ENCODE results near the gene ESF1. TPM values are rescaled to one million over a fixed set of nuclear protein-coding genes. Genes with fewer than 3 reads are reported as not detected.

The ESF1 gene
- total and polyA plus RNA-seq, 5 donors from 2014 or later, result 4.1 to 8.5 (median 4.7) TPM

- no peak for ATAC-seq (ENCODE audit: low read depth in 2 of 2)
- H3K27me3 Mint-ChIP-seq, result peaks cover 21% of the 10 kb centered on the region
Observed at GRCh38 chr20:13685623-13686022, 99.1 kb downstream of the ESF1 start.

GRCh38 chr20:13684566-13685222 is 100.0 kb downstream of the ESF1 start:
- Mint-ChIP-seq H3K4me3 (no peak overlapping the region), H3K27ac (no peak overlapping the region), H3K27me3 (peaks cover 21% of the 10 kb centered on the region), H3K4me1 (no peaks in the 10 kb centered on the region), H3K36me3 (no peaks in the 10 kb centered on the region), H3K9me3 (peaks cover 0 to 3% (median 0%) of the 10 kb centered on the region in 7 donors)
- Histone ChIP-seq H3K27ac (ENCODE audit: insufficient read depth, low read length, poor library complexity, severe bottlenecking) (no peak overlapping the region), H3K9me3 (ENCODE audit: control insufficient read depth in 2 of 2, low read length in 2 of 2) (no peaks in the 10 kb centered on the region), H3K4me1 (ENCODE audit: control insufficient read depth, insufficient read depth, low read length, poor library complexity, severe bottlenecking) (no peaks in the 10 kb centered on the region), H3K27me3 (ENCODE audit: control insufficient read depth, insufficient read depth, low read length) (peaks cover 9% of the 10 kb centered on the region), H3K4me3 (ENCODE audit: low read depth, low read length) (no peak overlapping the region), H3K36me3 (ENCODE audit: control insufficient read depth, insufficient read depth, low read length) (no peaks in the 10 kb centered on the region)
- DNase-seq, result no peak
- ATAC-seq (ENCODE audit: low read depth in 2 of 2), result no peak

More at GRCh38 chr20:13685623-13686022, 99.1 kb downstream of the ESF1 start:
- Histone ChIP-seq H3K4me1 (ENCODE audit: control insufficient read depth, insufficient read depth, low read length, poor library complexity, severe bottlenecking) (no peaks in the 10 kb centered on the region), H3K27ac (ENCODE audit: insufficient read depth, low read length, poor library complexity, severe bottlenecking) (no peak overlapping the region), H3K27me3 (ENCODE audit: control insufficient read depth, insufficient read depth, low read length) (peaks cover 9% of the 10 kb centered on the region), H3K36me3 (ENCODE audit: control insufficient read depth, insufficient read depth, low read length) (no peaks in the 10 kb centered on the region), H3K4me3 (ENCODE audit: low read depth, low read length) (no peak overlapping the region), H3K9me3 (ENCODE audit: control insufficient read depth in 2 of 2, low read length in 2 of 2) (no peaks in the 10 kb centered on the region)
- no peak for DNase-seq
- H3K9me3 Mint-ChIP-seq, result peaks cover 0 to 3% (median 0%) of the 10 kb centered on the region in 7 donors
- H3K4me1 Mint-ChIP-seq, result no peaks in the 10 kb centered on the region
- H3K4me3 Mint-ChIP-seq, result no peak overlapping the region
- no peaks in the 10 kb centered on the region for H3K36me3 Mint-ChIP-seq
- peak overlapping the region in 1 of 3 donors; percentile 77 for H3K27ac Mint-ChIP-seq

- DNase-seq, result no peak
- Histone ChIP-seq H3K36me3 (ENCODE audit: control insufficient read depth, insufficient read depth, low read length) (no peaks in the 10 kb centered on the region), H3K4me1 (ENCODE audit: control insufficient read depth, insufficient read depth, low read length, poor library complexity, severe bottlenecking) (no peaks in the 10 kb centered on the region), H3K27me3 (ENCODE audit: control insufficient read depth, insufficient read depth, low read length) (peaks cover 9% of the 10 kb centered on the region), H3K9me3 (ENCODE audit: control insufficient read depth in 2 of 2, low read length in 2 of 2) (no peaks in the 10 kb centered on the region), H3K4me3 (ENCODE audit: low read depth, low read length) (no peak overlapping the region), H3K27ac (ENCODE audit: insufficient read depth, low read length, poor library complexity, severe bottlenecking) (no peak overlapping the region)
- no peak overlapping the region for H3K4me3 Mint-ChIP-seq
- no peak overlapping the region for H3K27ac Mint-ChIP-seq
- no peaks in the 10 kb centered on the region for H3K4me1 Mint-ChIP-seq
- peaks cover 21% of the 10 kb centered on the region for H3K27me3 Mint-ChIP-seq
- no peak for ATAC-seq (ENCODE audit: low read depth in 2 of 2)
- peaks cover 0 to 3% (median 0%) of the 10 kb centered on the region in 7 donors for H3K9me3 Mint-ChIP-seq
- no peaks in the 10 kb centered on the region for H3K36me3 Mint-ChIP-seq
Observed at GRCh38 chr20:13683833-13684232, 100.9 kb downstream of the ESF1 start.

- DNase-seq (peak in 1 of 3 donors; percentile 4), ATAC-seq (ENCODE audit: low read depth in 2 of 2) (no peak)
- no peak overlapping the region for H3K4me3 Mint-ChIP-seq
- Histone ChIP-seq H3K36me3 (ENCODE audit: control insufficient read depth, insufficient read depth, low read length) (no peaks in the 10 kb centered on the region), H3K27me3 (ENCODE audit: control insufficient read depth, insufficient read depth, low read length) (peaks cover 9% of the 10 kb centered on the region), H3K4me1 (ENCODE audit: control insufficient read depth, insufficient read depth, low read length, poor library complexity, severe bottlenecking) (no peaks in the 10 kb centered on the region), H3K4me3 (ENCODE audit: low read depth, low read length) (no peak overlapping the region), H3K9me3 (ENCODE audit: control insufficient read depth in 2 of 2, low read length in 2 of 2) (no peaks in the 10 kb centered on the region), H3K27ac (ENCODE audit: insufficient read depth, low read length, poor library complexity, severe bottlenecking) (no peak overlapping the region)
- peaks cover 17% of the 10 kb centered on the region for H3K27me3 Mint-ChIP-seq
- no peak overlapping the region for H3K27ac Mint-ChIP-seq
- no peaks in the 10 kb centered on the region for H3K4me1 Mint-ChIP-seq
- peaks cover 0 to 3% (median 0%) of the 10 kb centered on the region in 7 donors for H3K9me3 Mint-ChIP-seq
- H3K36me3 Mint-ChIP-seq, result no peaks in the 10 kb centered on the region
Observed at GRCh38 chr20:13681248-13682125, 103.2 kb downstream of the ESF1 start.

- no peak for ATAC-seq (ENCODE audit: low read depth in 2 of 2)
- no peak for DNase-seq
- H3K9me3 Mint-ChIP-seq, result no peaks in the 10 kb centered on the region
- no peak overlapping the region for H3K27ac ChIP-seq (ENCODE audit: insufficient read depth, low read length, poor library complexity, severe bottlenecking)
- no peaks in the 10 kb centered on the region for H3K9me3 ChIP-seq (ENCODE audit: control insufficient read depth in 2 of 2, low read length in 2 of 2)
- H3K27ac Mint-ChIP-seq, result no peak overlapping the region
- H3K4me1 ChIP-seq (ENCODE audit: control insufficient read depth, insufficient read depth, low read length, poor library complexity, severe bottlenecking), result no peaks in the 10 kb centered on the region
- H3K4me1 Mint-ChIP-seq, result no peaks in the 10 kb centered on the region
- H3K4me3 Mint-ChIP-seq, result no peak overlapping the region
- no peaks in the 10 kb centered on the region for H3K36me3 Mint-ChIP-seq
- H3K36me3 ChIP-seq (ENCODE audit: control insufficient read depth, insufficient read depth, low read length), result no peaks in the 10 kb centered on the region
- H3K27me3 Mint-ChIP-seq, result peaks cover 4% of the 10 kb centered on the region
- no peak overlapping the region for H3K4me3 ChIP-seq (ENCODE audit: low read depth, low read length)
- H3K27me3 ChIP-seq (ENCODE audit: control insufficient read depth, insufficient read depth, low read length), result peaks cover 5% of the 10 kb centered on the region
Observed at GRCh38 chr20:13678944-13679343, 105.8 kb downstream of the ESF1 start.

- Mint-ChIP-seq H3K27ac (no peak overlapping the region), H3K36me3 (no peaks in the 10 kb centered on the region), H3K9me3 (peaks cover 0 to 3% (median 0%) of the 10 kb centered on the region in 7 donors), H3K4me1 (no peaks in the 10 kb centered on the region), H3K27me3 (peaks cover 2% of the 10 kb centered on the region), H3K4me3 (no peak overlapping the region)
- H3K4me3 ChIP-seq (ENCODE audit: low read depth, low read length), result no peak overlapping the region
- H3K27ac ChIP-seq (ENCODE audit: insufficient read depth, low read length, poor library complexity, severe bottlenecking), result no peak overlapping the region
- no peak for ATAC-seq (ENCODE audit: low read depth in 2 of 2)
- no peaks in the 10 kb centered on the region for H3K36me3 ChIP-seq (ENCODE audit: control insufficient read depth, insufficient read depth, low read length)
- no peaks in the 10 kb centered on the region for H3K4me1 ChIP-seq (ENCODE audit: control insufficient read depth, insufficient read depth, low read length, poor library complexity, severe bottlenecking)
- no peaks in the 10 kb centered on the region for H3K27me3 ChIP-seq (ENCODE audit: control insufficient read depth, insufficient read depth, low read length)
- no peaks in the 10 kb centered on the region for H3K9me3 ChIP-seq (ENCODE audit: control insufficient read depth in 2 of 2, low read length in 2 of 2)
- no peak for DNase-seq
Observed at GRCh38 chr20:13677241-13677640, 107.5 kb downstream of the ESF1 start.

- no peak overlapping the region for H3K27ac Mint-ChIP-seq
- H3K9me3 Mint-ChIP-seq, result peaks cover 0 to 3% (median 0%) of the 10 kb centered on the region in 7 donors
- no peaks in the 10 kb centered on the region for H3K27me3 ChIP-seq (ENCODE audit: control insufficient read depth, insufficient read depth, low read length)
- H3K4me3 ChIP-seq (ENCODE audit: low read depth, low read length), result no peak overlapping the region
- H3K9me3 ChIP-seq (ENCODE audit: control insufficient read depth in 2 of 2, low read length in 2 of 2), result no peaks in the 10 kb centered on the region
- no peaks in the 10 kb centered on the region for H3K4me1 Mint-ChIP-seq
- H3K27ac ChIP-seq (ENCODE audit: insufficient read depth, low read length, poor library complexity, severe bottlenecking), result no peak overlapping the region
- no peak for DNase-seq
- no peak overlapping the region for H3K4me3 Mint-ChIP-seq
- H3K4me1 ChIP-seq (ENCODE audit: control insufficient read depth, insufficient read depth, low read length, poor library complexity, severe bottlenecking), result no peaks in the 10 kb centered on the region
- ATAC-seq (ENCODE audit: low read depth in 2 of 2), result no peak
- H3K36me3 ChIP-seq (ENCODE audit: control insufficient read depth, insufficient read depth, low read length), result no peaks in the 10 kb centered on the region
- no peaks in the 10 kb centered on the region for H3K36me3 Mint-ChIP-seq
- H3K27me3 Mint-ChIP-seq, result peaks cover 5% of the 10 kb centered on the region
Observed at GRCh38 chr20:13676682-13677081, 108.0 kb downstream of the ESF1 start.
